Endothelial cell of umbilical vein (primary cell): Measurements from ENCODE around the gene CAMTA1. TPM values are rescaled to one million over a fixed set of nuclear protein-coding genes. Genes with fewer than 3 reads are reported as not detected.

Source experiments
- BruUV-seq: library from RNA; stranded (reverse); fragments of 400-500 nt; replicated peaks from 2 replicates; lab custom pipeline; 2021; lab: Mats Ljungman, UMichigan
- CTCF ChIA-PET: fragments of 300-600, 350-600 bp; sonication (Branson Sonifier 250); formaldehyde crosslinking; loops from one replicate; lab custom pipeline; 2021; ENCODE audit warnings: antibody characterized with exemption, inconsistent platforms; lab: Charles Lee
- POLR2A ChIA-PET: fragments of 300-600, 350-600 bp; sonication (Branson Sonifier 250); formaldehyde crosslinking; loops from one replicate; lab custom pipeline; 2021; ENCODE audit warnings: antibody characterized with exemption, inconsistent platforms; lab: Charles Lee
- DNase-seq: peaks from one replicate; pipeline ENCODE4 v3.0.0-alpha.2; 2011; ENCODE audit warnings: low read depth, low spot score
- FAIRE-seq: peaks from 2 replicates; lab custom pipeline; 2011; peaks lifted over from hg19 to GRCh38; lab: Jason Lieb, UNC
- H2AFZ ChIP-seq: 2 replicates; pipeline ENCODE4 v1.6.0; 2012; ENCODE audit warnings: low read depth, low read length, control low read depth, inconsistent platforms
- H3K27ac ChIP-seq: 2 replicates; pipeline ENCODE4 v1.5.1; 2011; ENCODE audit warnings: low read depth, mild to moderate bottlenecking, control low read depth, low read length, moderate library complexity; ENCODE audit not compliant: insufficient read depth
- H3K27me3 ChIP-seq, 2 experiments: 2 replicates each; pipeline versions ENCODE4 v1.6.0 to v1.6.1; 2011; ENCODE audit warnings: low read length in 2 of 2, mixed read lengths in 1 of 2; ENCODE audit not compliant: control insufficient read depth in 2 of 2, insufficient read depth in 2 of 2
- H3K36me3 ChIP-seq, 2 experiments: 2 replicates in 1 of 2; 3 replicates in 1 of 2; pipeline ENCODE4 v1.5.1; 2011; ENCODE audit warnings: low read length in 2 of 2, mild to moderate bottlenecking in 1 of 2, moderate library complexity in 1 of 2; ENCODE audit not compliant: control insufficient read depth in 2 of 2, insufficient read depth in 2 of 2; ENCODE audit errors: extremely low read depth in 1 of 2
- H3K4me1 ChIP-seq: 3 replicates; pipeline ENCODE4 v1.5.1; 2011; ENCODE audit warnings: mild to moderate bottlenecking, low read length; ENCODE audit not compliant: control insufficient read depth, insufficient read depth; ENCODE audit errors: extremely low read depth
- H3K4me2 ChIP-seq: 2 replicates; pipeline ENCODE4 v1.6.1; 2011; ENCODE audit warnings: low read length, control low read depth, mixed read lengths; ENCODE audit not compliant: insufficient read depth
- H3K4me3 ChIP-seq, 3 experiments: fragments of 200-600 bp in 1 of 3; sonication (generic), shearing (Covaris generic) in 1 of 3; replicated peaks in 1 of 3; 2 replicates each; pipeline ENCODE4 v1.5.1; 2011 to 2016; ENCODE audit warnings: control low read depth in 3 of 3, low read length in 3 of 3, mild to moderate bottlenecking in 2 of 3, inconsistent platforms in 1 of 3, low read depth in 1 of 3, moderate library complexity in 1 of 3; ENCODE audit not compliant: insufficient read depth in 1 of 3
- H3K79me2 ChIP-seq: 2 replicates; pipeline ENCODE4 v1.6.0; 2012; ENCODE audit warnings: low read length, inconsistent platforms; ENCODE audit not compliant: control insufficient read depth, insufficient read depth
- H3K9ac ChIP-seq: replicated peaks from 2 replicates; pipeline ENCODE3; 2011; ENCODE audit warnings: low read length, control low read depth; ENCODE audit not compliant: insufficient read depth; ENCODE audit errors: extremely low read depth
- H3K9me1 ChIP-seq: replicated peaks from 3 replicates; pipeline ENCODE4 v1.6.0; 2011; ENCODE audit warnings: mild to moderate bottlenecking, low read length; ENCODE audit not compliant: control insufficient read depth, insufficient read depth; ENCODE audit errors: extremely low read depth
- H3K9me3 ChIP-seq: replicated peaks from 2 replicates; pipeline ENCODE4 v1.5.1; 2012; ENCODE audit warnings: low read length, inconsistent platforms; ENCODE audit not compliant: control insufficient read depth, insufficient read depth
- H4K20me1 ChIP-seq: replicated peaks from 2 replicates; pipeline ENCODE3; 2011; ENCODE audit warnings: mild to moderate bottlenecking, low read length; ENCODE audit not compliant: control insufficient read depth, insufficient read depth; ENCODE audit errors: extremely low read depth
- EZH2 ChIP-seq: IDR thresholded peaks from 2 replicates; pipeline ENCODE4 v1.6.1; 2012; ENCODE audit warnings: borderline replicate concordance, low read depth, mild to moderate bottlenecking, moderate library complexity, low read length, inconsistent platforms; ENCODE audit not compliant: severe bottlenecking
- FOS ChIP-seq: IDR thresholded peaks from 2 replicates; pipeline ENCODE4 v1.6.1; 2011; ENCODE audit warnings: mild to moderate bottlenecking, low read length, moderate library complexity, borderline replicate concordance; ENCODE audit not compliant: insufficient read depth
- GATA2 ChIP-seq: IDR thresholded peaks from 2 replicates; pipeline ENCODE4 v1.7.0; 2011; ENCODE audit warnings: low read depth, mild to moderate bottlenecking, moderate library complexity, mixed read lengths, low read length; ENCODE audit not compliant: insufficient read length, insufficient read depth
- JUN ChIP-seq: IDR thresholded peaks from 2 replicates; pipeline ENCODE4 v1.6.1; 2011; ENCODE audit warnings: borderline replicate concordance, low read depth; ENCODE audit not compliant: insufficient read length, insufficient read depth
- MYC ChIP-seq: IDR thresholded peaks from one replicate; pipeline ENCODE4 v1.6.1; 2011; ENCODE audit warnings: mild to moderate bottlenecking, low read depth, low read length
- POLR2A ChIP-seq: IDR thresholded peaks from 2 replicates; pipeline ENCODE4 v1.6.1; 2012; ENCODE audit warnings: low read depth, mild to moderate bottlenecking, control low read depth, low read length
- POLR2AphosphoS5 ChIP-seq: IDR thresholded peaks from 2 replicates; pipeline ENCODE4 v1.6.1; 2012; ENCODE audit warnings: low read depth, mild to moderate bottlenecking, control low read depth, low read length, moderate library complexity; ENCODE audit not compliant: insufficient read depth
- dilution Hi-C: fragments of 300-500 bp; cut with MboI; formaldehyde crosslinking; loops from one replicate; pipeline ENCODE4 v1.15.0; 2019; ENCODE audit warnings: low sequenced_read_pairs; ENCODE audit not compliant: extremely low pct_ligation_motif_present
- intact Hi-C: fragments of 100-400 bp; cut with micrococcal nuclease; formaldehyde crosslinking; loops from one replicate; pipeline ENCODE4 v1.10.0; 2022
- polyA plus RNA-seq, 4 experiments: library from polyadenylated mRNA; depleted of rRNA in 3 of 4; stranded (reverse) in 3 of 4; unstranded in 1 of 4; fragments of >200 nt; gene quantifications; 2 replicates each; pipeline versions ENCODE4 v1.2.1 to v1.2.3, GENCODE V29; 2011 to 2012; ENCODE audit warnings: missing spikeins in 1 of 4
- total RNA-seq: library from RNA; stranded (reverse); gene quantifications from 2 replicates; pipeline ENCODE4 v1.2.3, GENCODE V29; 2021
- TF ChIP-seq, protein P1 (sequence below): IDR thresholded peaks from 2 replicates; pipeline ENCODE4 v1.6.1; 2011; ENCODE audit not compliant: insufficient read depth, insufficient read length
- TF ChIP-seq, protein P2 (sequence below), 2 donors: IDR thresholded peaks; 1 replicate in 1 of 2; 2 replicates in 1 of 2; pipeline ENCODE4 v1.5.1; 2011; ENCODE audit warnings: low read length in 2 of 2, mild to moderate bottlenecking in 2 of 2, moderate library complexity in 2 of 2, control low read depth in 1 of 2, inconsistent platforms in 1 of 2, low read depth in 1 of 2; ENCODE audit not compliant: insufficient read depth in 1 of 2; ENCODE audit errors: extremely low read depth in 1 of 2

Gene CAMTA1
- total and polyA plus RNA-seq, 2 donors (not counting 3 experiments of a cell fraction or from before 2014, with no cell fraction given) = 50.8 to 92.7 TPM

DNA sequence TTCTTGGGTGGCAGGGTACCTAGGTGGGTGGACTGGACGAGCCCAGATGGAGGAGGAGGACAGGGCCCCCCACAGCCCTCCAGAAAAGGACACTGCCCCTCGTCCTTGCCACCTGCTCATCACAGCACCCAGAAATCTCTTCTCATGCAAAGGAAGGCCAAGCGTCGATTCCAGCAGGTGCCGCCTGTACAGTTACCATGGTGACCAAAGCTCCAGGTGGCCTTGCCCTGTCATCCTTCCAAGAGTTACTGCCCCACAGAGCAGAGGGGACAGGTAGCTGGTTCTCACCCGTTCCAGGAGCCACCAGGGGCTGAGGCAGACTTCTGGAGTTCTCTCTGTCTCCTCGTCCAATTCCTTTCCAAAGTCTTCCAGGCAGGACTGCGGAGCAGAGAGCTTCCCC is 865.9 kb downstream of the CAMTA1 start:
- Histone ChIP-seq H3K4me2 (no peak overlapping the region), H3K27me3 (no peaks in the 10 kb centered on the region), H3K4me3 (no peak overlapping the region), H3K9me1 (no peaks in the 10 kb centered on the region), H3K4me1 (no peaks in the 10 kb centered on the region), H3K36me3 (no peaks in the 10 kb centered on the region), H3K9me3 (no peaks in the 10 kb centered on the region), H3K79me2 (no peaks in the 10 kb centered on the region), H3K27ac (no peak overlapping the region), H3K9ac (no peak overlapping the region), H2AFZ (no peak overlapping the region), H4K20me1 (no peaks in the 10 kb centered on the region)
- no peak for DNase-seq
- ChIA-PET POLR2A (no interaction called here), CTCF (interaction anchor here (3.7 kb wide), 1 partner anchor 609 kb away, joined by 21 read pairs; no protein-coding TSS in a partner anchor)
- no TSS peak for BruUV-seq
- TF ChIP-seq FOS = no peak
- TF ChIP-seq GATA2 = no peak
- TF ChIP-seq EZH2 = no peak
- no peak for TF ChIP-seq POLR2AphosphoS5
- no peak for TF ChIP-seq JUN
- TF ChIP-seq, protein P1, sequence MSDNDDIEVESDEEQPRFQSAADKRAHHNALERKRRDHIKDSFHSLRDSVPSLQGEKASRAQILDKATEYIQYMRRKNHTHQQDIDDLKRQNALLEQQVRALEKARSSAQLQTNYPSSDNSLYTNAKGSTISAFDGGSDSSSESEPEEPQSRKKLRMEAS = no peak
- TF ChIP-seq, protein P2, sequence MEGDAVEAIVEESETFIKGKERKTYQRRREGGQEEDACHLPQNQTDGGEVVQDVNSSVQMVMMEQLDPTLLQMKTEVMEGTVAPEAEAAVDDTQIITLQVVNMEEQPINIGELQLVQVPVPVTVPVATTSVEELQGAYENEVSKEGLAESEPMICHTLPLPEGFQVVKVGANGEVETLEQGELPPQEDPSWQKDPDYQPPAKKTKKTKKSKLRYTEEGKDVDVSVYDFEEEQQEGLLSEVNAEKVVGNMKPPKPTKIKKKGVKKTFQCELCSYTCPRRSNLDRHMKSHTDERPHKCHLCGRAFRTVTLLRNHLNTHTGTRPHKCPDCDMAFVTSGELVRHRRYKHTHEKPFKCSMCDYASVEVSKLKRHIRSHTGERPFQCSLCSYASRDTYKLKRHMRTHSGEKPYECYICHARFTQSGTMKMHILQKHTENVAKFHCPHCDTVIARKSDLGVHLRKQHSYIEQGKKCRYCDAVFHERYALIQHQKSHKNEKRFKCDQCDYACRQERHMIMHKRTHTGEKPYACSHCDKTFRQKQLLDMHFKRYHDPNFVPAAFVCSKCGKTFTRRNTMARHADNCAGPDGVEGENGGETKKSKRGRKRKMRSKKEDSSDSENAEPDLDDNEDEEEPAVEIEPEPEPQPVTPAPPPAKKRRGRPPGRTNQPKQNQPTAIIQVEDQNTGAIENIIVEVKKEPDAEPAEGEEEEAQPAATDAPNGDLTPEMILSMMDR (IDR thresholded peaks at IDR 0.05; ENCODE audit: extremely low read depth in 1 of 2, insufficient read depth in 1 of 2, low read depth in 1 of 2, low read length in 2 of 2) = no peak
- TF ChIP-seq MYC = no peak
- TF ChIP-seq POLR2A = no peak
- intact Hi-C loops (no loop called here), dilution Hi-C loops (no loop called here)
- FAIRE-seq = no peak
